OCI-LY1 (cell line): Measurements from ENCODE around the gene CDK10.

Source experiments
- EZH2 ChIP-seq: fragments of 200-600 bp; sonication (generic), shearing (Covaris generic); IDR thresholded peaks from 2 replicates; pipeline ENCODE4 v1.8.0; 2017; ENCODE audit warnings: borderline replicate concordance, mixed run types, mild to moderate bottlenecking, antibody characterized with exemption, low read length, moderate library complexity, mixed read lengths
- TF ChIP-seq, protein P1 (sequence below): fragments of 200-600 bp; sonication (generic), shearing (Covaris generic); IDR thresholded peaks from 2 replicates; pipeline ENCODE4 v1.5.1; 2017; ENCODE audit warnings: mild to moderate bottlenecking, antibody characterized with exemption, low read length, moderate library complexity, mixed read lengths

DNA sequence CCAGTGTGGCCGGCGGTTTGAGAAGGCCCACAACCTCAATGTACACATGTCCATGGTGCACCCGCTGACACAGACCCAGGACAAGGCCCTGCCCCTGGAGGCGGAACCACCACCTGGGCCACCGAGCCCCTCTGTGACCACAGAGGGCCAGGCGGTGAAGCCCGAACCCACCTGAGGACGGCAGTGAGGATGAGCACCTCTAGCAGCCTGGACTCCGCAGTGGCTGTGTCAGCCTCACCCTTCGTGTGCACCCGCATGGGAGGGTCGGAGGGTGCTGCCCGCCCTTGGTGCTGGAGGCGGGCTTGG is 51.5 kb downstream of the CDK10 start:
- no peak for TF ChIP-seq EZH2
- TF ChIP-seq, protein P1, sequence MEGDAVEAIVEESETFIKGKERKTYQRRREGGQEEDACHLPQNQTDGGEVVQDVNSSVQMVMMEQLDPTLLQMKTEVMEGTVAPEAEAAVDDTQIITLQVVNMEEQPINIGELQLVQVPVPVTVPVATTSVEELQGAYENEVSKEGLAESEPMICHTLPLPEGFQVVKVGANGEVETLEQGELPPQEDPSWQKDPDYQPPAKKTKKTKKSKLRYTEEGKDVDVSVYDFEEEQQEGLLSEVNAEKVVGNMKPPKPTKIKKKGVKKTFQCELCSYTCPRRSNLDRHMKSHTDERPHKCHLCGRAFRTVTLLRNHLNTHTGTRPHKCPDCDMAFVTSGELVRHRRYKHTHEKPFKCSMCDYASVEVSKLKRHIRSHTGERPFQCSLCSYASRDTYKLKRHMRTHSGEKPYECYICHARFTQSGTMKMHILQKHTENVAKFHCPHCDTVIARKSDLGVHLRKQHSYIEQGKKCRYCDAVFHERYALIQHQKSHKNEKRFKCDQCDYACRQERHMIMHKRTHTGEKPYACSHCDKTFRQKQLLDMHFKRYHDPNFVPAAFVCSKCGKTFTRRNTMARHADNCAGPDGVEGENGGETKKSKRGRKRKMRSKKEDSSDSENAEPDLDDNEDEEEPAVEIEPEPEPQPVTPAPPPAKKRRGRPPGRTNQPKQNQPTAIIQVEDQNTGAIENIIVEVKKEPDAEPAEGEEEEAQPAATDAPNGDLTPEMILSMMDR, result no peak
